GM18520 (cell line): ENCODE data around the gene RAB10.
"Not testable (repeated sequence)": the region's sequence is repeated elsewhere in the genome, so short reads cannot be mapped to it uniquely, and the experiment has no call there.

ENCODE experiments used
- ATAC-seq: cut with Tn5 transposase; IDR thresholded peaks from one replicate; pipeline ENCODE4 v1.9.1; 2021; ENCODE audit not compliant: unreplicated experiment

RAB10 gene

DNA sequence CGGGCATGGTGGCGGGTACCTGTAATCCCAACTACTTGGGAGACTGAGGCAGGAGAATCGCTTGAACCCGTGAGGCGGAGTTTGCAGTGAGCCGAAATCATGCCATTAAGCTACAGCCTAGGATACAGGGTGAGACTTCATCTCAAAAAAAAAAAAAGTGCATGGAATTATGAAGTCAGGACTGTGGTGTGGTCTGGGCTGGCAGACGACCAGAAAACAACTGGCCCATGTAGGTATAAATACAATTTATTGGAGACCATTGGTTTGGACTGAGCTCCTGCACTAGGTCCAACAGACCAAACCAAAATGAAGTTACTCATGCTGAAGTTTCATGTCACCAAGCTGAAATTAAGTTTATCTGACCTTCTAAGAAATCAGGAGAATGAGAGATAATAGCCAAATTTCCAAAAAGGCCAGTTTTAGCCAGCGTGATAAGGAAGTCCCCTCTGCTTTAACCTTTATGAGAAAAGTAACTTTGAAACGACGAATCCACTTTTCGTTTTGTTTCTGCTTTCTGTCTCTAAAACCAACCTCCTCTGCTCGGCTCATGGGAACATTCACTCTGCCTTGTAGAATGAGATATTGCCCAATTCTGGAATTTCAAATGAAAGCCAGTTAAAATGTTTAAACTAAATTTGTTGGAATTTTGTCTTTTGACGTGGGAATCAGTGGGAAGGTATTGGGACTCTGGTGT lies 17.7 kb upstream of the RAB10 start:
- ATAC-seq = no peak

DNA sequence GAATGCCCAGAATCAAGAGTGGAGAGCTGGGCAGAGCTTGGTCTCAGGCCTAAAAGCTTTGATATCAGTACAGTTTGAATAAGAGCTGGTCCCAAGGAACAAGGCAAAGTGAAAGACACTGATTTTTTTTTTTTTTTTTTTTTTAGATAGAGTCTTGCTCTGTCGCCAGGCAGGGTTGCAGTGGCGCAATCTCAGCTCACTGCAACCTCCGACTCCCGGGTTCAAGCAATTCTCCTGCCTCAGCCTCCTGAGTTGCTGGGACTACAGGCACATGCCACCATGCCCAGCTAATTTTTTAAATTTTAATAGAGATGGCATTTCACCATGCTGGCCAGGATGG lies 17.2 kb upstream of the RAB10 start:
- not testable (repeated sequence) for ATAC-seq

DNA sequence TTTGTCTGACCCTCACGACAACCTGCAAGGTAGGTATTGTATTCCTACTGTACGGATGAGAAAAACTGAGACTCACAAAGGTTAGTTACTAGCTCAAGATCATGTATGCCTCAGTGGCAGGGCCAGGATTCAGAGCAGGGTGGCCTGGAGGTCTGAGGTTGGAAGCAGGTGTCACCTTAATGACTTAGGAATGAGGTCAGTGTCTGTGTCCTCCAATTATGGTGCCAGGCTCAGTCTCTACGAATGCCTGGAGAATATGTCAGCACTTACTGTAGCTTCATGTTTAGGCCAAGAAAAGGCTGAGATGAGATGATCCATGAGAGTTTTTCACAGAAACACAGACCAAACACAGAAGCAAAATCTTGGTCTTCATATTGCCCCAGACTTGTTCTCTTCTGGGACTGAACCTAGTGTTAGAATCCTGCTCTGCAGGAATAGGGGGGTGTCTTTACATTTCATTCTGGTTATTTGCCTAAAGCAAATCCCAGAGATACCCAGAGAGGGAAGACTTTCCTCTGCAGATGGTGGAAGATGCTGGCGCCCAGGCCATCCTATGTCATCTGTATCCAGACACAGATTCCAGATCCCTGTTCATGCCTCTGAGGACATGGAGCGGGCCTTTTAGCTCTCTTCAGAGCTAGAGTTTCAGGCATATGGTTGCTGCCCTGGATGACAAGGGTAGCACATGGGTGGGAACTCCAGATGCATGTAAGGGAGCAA lies 16.3 kb upstream of the RAB10 start:
- no peak for ATAC-seq

DNA sequence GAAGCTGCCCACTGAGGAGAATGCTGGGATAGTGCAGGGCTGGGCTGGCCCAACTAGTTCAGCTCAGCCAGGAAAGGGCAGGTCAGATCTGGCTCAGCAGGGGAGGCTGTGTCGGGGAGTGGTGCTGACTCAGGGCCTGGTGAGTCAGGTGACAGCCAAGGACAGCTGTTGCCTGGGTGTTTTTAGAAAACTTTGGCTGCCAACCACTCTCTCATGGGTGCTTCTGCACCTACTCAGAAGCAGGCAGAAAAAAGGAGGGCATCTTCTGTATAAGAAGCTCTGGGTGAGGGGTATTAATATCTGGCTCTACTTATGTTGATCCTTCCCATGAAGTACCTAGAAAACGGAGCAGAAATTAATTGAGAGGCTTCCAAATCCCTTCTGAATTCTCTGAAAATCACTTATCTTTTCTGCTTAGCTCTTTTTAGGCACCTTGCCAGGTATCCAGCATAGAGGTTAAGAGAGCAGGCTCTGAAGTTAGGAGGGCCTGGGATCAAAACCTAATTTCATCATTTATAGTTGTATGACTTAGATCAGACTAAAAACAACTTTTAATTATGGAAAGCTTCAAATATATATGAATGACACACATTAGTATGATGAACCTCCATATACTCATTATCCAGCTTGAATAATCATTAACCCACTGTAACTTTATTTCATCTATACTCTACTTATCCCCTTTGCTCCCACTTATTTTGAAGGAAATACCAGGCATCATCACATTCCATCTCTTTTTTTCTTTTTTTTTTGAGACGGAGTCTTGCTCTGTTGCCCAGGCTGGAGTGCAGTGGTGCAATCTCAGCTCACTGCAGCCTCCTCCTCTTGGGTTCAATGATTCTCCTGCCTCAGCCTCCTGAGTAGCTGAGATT lies 15.5 kb upstream of the RAB10 start:
- ATAC-seq = no peak

DNA sequence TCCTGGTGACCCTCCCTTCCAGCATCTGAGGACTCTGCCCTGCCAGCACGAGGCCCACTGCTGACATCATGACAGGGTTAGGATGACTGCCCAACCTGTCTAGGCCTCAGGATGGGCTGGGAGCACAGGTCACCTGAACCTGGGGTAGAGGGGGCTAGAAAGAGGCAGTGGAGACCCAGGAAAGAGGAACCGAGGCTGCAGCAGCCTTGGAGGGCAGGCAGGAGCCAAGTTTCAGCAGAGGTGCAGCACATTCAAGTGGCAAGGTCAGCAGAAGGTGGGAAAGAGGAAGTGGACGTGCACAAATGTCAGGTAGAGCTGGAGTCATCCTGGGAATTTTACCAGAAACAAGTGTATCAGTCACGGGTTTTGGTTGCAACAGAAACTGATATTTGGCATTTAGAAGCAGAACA lies 13.6 kb upstream of the RAB10 start:
- ATAC-seq = no peak

DNA sequence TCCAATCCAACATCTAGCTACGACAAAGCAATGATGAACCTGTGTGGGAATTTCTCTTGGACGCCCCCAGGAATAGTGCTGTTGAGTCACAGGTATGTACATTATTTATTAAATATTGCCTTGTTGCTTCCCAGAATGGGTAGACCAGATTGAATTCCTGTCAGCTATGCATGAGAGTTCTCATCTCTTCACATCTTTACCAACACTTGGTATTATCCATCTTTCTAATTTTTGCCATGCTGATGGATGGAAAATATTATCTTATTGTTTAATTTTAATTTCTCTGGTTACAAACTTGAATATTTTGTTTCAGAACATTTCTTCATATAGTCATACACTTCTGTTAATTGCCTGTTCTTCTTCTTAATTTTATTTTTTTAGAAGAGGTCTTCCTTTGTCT lies 9.6 kb upstream of the RAB10 start:
- no peak for ATAC-seq

DNA sequence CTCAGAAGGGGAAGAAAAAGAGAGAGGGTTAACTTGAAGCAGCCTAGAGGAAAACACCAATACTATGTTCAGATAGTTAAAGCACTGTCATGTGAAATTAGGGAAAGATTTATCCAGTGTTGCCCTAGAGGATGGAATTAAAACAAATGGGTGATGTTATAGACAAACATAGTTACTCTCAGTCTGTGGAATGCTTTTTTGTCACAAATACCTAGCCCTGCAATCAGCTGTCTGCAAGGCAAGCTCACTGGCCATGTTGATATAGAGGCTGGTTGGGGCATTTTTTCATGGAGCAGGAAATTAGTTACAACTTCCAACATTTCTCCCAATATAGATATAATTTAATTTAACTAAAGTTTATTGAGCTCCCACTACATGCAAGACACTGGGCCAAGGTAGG lies 8.4 kb upstream of the RAB10 start:
- no peak for ATAC-seq

DNA sequence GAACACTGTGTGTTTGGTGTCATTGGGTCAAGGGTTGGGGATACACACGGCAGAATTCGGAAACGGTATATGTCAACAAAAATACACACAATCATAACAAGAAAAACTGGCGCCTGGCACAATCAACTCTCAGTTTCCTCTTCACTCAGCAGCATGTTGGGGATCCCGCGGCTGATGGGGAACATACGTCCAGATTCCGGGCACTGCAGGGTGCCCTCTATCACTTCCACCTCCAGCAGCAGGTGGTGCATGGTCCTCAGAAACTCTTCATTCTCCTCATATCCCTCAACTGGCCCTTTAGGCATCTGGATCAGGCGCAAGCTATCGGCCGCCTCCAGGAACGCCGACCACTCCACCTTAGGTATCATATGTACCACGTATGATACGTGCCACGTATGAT lies 5.8 kb upstream of the RAB10 start:
- not testable (repeated sequence) for ATAC-seq

DNA sequence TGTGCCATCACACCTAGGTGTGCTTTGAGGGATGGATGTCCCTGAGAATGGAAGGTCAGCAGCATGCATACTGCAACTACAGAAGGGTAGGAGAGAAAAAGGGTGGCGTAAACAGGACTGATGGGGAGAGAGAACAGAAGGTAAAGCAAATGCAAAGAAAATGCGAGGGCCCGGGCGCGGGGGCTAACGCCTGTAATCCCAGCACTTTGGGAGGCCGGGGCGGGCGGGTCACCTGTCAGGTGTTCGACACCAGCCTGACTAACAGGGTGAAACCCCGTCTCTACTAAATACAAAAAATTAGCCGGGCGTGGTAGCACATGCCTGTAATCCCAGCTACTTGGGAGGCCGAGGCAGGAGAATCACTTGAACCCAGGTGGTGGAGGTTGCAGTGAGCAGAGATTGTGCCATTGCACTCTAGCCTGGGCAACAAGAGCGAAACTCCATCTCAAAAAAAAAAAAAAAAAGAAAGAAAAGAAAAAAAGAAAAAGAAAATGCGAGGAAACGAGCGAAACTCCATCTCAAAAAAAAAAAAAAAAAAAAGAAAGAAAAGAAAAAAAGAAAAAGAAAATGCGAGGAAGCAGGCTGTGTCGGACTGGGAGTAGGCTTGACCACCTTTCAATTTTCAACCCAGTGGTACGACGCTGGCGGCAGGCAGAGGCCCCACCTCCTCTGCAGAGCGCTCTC lies 1.2 kb upstream of the RAB10 start:
- ATAC-seq = peak; percentile 1

DNA sequence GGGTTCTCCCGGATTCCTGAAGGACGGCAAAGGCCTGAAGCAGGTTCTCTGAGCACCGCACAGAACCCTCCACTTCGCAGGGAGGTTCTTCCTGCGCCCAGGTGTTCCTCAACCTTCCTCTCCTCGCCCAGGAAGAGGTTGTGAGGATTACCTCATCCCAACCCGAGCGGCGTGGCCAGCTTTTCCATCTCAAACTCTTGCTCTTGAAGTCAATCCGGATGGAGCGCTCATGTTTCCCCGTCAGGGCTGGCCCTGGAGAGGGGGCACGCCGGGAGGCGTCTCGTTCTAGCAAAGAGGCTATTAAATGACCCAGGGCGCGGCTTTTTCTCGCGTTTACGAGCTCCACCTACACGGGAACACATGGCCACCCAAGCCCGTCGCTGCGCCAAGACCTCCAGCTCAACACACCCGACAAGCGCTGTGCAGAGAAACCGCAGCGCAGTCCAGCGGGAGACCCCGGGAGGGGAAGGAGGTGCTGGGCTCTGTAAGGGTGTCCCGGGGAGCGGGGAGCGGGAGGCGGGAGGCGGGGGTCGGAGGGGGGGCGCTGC lies 540 bp upstream of the RAB10 start:
- ATAC-seq = peak; percentile 0

DNA sequence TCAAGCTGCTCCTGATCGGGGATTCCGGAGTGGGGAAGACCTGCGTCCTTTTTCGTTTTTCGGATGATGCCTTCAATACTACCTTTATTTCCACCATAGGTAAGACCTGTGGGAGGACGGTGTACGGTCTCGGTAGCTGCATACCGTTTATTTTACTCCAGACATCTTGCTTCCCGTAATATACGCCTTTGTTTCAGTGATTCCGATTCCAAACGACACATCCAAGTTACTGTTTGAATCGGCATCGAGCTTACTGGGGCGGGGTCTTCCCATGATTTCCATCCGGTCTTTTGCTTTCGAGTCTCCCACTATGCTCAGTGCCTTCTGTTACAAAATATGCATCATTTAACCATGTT lies 731 bp downstream of the RAB10 start:
- ATAC-seq = no peak

DNA sequence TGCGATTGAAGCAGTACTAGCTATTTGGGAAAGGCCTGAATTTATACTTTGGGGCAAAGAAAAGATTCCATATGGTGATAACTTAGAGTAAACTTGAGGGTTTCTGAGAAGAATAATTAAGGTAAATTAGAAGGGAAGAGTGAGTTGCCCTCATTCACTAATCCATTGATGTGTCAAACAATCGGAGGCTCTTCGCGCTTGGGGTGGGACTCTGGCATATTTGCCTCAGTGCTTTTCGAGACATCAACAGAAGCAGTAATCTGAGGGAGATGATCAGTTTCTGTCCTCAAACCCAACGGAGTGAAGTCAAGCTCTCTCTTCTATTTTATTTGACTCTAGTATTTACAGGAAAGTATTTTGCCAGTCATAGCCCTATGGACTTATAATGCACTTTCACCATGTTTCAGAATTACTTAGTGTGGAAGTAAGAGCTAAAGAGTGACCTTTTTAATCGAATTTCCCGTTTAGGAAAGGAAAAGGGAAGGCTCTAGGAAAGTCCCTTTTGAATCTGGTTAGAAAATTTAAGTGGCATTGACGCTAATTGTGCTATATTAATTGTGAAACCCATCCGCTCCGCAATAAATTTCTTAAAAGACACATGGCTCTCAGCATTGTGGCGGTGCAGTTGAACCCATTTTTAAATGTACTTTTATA lies 1.3 kb downstream of the RAB10 start:
- no peak for ATAC-seq

DNA sequence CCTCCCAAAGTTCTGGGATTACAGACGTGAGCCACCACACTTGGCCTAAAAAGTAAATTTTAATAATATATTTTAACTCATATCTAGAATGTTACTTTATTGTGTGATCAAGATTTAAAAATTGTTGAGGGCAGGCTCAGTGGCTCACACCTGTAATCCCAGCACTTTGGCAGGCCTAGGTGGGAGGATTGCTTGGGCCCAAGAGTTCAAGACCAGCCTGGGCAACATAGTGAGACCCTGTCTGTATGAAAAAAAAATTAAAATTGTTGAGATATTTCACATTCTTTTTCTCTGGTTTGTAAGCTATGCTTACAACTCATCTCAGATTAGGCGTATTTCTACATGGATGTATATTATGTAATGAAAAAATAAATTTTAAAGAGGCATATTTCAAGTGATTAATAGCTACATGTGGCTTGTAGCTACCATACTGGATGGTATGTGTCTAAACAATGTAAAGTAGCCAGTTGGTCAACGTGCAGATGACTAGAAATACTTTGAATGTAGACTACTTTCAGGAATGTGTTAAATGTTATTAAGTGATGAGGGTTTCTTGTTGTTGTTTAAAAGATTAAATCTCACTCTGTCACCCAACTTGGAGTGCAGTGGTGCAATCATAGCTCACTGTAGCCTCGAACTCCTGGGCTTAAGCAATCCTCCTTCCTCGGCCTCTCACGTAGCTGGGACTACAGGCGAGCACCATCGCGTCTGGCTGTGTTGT lies 5.9 kb downstream of the RAB10 start:
- ATAC-seq = no peak

DNA sequence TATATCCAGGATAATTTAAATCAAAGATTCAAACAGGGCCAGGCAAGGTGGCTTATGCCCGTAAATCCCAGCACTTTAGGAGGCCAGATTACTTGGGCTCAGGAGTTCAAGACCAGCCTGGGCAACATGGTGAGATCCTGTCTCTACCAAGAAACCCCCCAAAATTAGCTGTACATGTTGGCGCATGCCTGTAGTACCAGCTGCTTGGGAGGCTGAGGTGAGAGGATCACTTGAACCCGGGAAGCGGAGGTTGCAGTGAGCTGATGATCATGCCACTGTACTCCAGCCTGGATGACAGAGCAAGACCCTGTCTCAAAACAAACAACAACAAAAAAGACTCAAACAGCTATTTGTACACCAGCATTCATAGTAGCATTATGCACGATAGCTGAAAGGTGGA lies 9.2 kb downstream of the RAB10 start:
- no peak for ATAC-seq

DNA sequence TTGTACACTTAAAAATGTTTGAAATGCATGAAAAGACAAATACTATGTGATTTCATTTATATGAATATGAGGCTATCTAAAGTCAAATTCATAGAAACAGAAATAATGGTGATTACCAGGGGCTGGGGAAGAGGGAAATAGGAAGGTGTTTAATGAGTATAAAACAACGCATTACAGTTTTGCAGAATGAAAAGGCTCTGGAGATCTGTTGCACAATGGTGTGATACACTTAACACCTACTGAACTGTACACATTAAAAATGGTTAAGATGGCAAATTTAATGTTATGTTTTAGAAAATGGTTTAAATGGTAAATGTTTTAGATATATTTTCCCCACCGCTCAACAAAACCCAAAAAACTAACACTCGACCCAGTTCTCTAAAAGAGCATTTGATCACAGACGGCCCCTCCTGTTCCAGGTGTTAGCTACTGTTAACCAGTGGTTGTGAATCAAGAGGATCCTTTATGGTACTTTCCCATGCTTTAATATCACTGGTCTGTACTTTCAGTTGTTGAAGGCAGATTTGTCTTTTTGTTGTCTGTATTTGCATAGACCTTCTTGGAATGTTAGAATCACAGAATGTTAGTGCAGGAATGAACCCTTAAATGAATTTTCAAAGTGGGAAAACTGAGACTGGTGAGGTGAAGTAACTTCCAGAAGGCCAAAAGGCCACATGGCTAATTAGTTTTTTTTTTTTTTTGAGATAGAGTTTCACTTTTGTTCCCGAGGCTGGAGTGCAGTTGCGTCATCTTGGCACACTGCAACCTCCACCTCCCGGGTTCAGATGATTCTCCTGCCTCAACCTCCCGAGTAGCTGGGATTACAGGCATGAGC lies 10.2 kb downstream of the RAB10 start:
- no peak for ATAC-seq

DNA sequence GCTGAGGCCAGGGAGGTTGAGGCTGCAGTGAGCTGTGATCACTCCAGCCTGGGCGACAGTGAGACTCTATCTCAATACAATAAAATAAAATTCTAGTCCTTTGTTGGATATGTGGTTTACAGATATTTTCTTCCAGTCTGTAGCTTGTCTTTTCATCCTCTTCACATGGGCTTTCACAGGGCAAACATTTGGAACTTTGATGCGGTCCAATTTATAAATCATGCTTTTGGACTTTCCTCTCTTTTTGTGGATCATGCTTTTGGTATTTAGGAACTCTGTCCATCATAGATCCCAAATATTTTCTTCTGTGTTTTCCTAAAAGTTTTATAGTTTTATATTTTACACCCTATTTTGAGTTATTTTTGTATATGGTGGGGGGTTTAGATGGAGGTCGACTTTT lies 14.9 kb downstream of the RAB10 start:
- no peak for ATAC-seq

DNA sequence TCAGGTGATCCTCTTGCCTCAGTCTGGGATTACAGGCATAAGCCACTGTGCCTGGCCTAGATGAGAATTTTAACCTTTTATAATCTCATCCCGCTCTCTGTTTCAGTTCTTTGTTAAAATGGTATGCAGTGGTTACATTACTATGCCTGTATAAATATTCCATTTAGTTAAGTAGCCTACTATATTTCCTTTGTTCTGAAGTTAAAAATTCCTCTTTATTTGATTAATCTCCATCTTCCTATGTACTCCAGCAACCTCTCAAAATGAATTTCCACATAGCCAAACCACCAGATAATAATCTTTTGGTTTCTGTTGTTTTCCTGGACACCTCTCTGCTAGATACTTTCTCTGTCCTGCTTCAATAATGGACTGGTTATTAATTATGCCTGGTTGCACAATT lies 15.8 kb downstream of the RAB10 start:
- ATAC-seq = no peak

DNA sequence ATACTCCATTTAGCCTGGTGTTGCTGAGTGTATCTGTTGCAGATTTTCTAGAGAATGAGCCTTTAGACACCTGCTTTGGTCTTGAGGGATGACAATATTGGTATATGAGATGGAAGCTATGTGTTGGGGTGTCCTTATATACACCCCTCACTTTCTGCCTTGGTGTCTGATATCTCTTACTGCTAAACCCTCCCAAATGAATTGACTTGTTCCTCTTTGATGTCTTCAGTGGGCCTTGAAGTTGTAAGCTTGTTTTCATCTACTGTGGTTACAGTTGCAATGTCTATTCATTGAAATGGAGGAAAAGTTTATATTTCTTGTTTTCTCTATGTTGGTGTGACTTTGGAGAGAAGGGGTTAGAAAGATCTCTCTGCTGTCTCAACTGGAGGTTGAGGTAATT lies 18.9 kb downstream of the RAB10 start:
- ATAC-seq = no peak
